ENCODE measurements around the gene ZC3H12A. TPM values are rescaled to one million over a fixed set of nuclear protein-coding genes. Genes with fewer than 3 reads are reported as not detected.

Gene ZC3H12A
- polyA plus RNA-seq, 3 donors = 5.2 to 155 (median 5.8) TPM

- H3K27ac Mint-ChIP-seq = peak overlapping the region; percentile 95 to 99 (median 98)
- H3K4me3 ChIP-seq (replicated peaks in 1 of 3; ENCODE audit: low read depth in 2 of 3, low read length in 3 of 3) = peak overlapping the region; percentile 79 to 98 (median 91)
- intact Hi-C loops (cut with micrococcal nuclease) = loop anchor here in 1 of 2 donors (10.0 kb wide), 1 partner anchor 1173 kb away; the partner anchor contains the start of gene SH3D21
- DNase-seq = peak; percentile 77 to 97 (median 88)
- no peak for TF ChIP-seq CTCF (IDR thresholded peaks at IDR 0.05)
- H3K9ac ChIP-seq (ENCODE audit: insufficient read depth, low read length, poor library complexity, severe bottlenecking) = peak overlapping the region; percentile 92
- no peaks in the 10 kb centered on the region for H3K27me3 ChIP-seq (ENCODE audit: control insufficient read depth in 2 of 2, insufficient read depth in 2 of 2, low read length in 2 of 2)
- peaks cover 40 to 42% of the 10 kb centered on the region in 2 donors for H3K36me3 Mint-ChIP-seq
- peaks cover 28 to 34% of the 10 kb centered on the region in 2 donors for H3K36me3 ChIP-seq (replicated peaks in 1 of 2; ENCODE audit: control insufficient read depth in 1 of 2, insufficient read depth in 2 of 2, low read length in 2 of 2)
- peaks cover 2 to 9% (median 4%) of the 10 kb centered on the region in 3 donors for H3K27me3 Mint-ChIP-seq (ENCODE audit: low read depth in 3 of 3)
- peaks cover 69% of the 10 kb centered on the region for H3K79me2 ChIP-seq (ENCODE audit: insufficient read depth, low read length)
- H3K4me2 ChIP-seq (replicated peaks; ENCODE audit: extremely low read depth, low read length, poor library complexity, severe bottlenecking) = peak overlapping the region; percentile 98
- peaks cover 78% of the 10 kb centered on the region for H3K4me1 Mint-ChIP-seq
- peaks cover 72 to 85% of the 10 kb centered on the region in 2 donors for H3K4me1 ChIP-seq (ENCODE audit: control insufficient read depth in 1 of 2, insufficient read depth in 2 of 2, low read length in 2 of 2)
- H3K4me3 Mint-ChIP-seq = peak overlapping the region; percentile 86 to 91
- no peaks in the 10 kb centered on the region for H3K9me3 Mint-ChIP-seq
- peak overlapping the region; percentile 96 to 99 for H3K27ac ChIP-seq (ENCODE audit: low read depth in 1 of 2, low read length in 2 of 2)
- 2% methylated on average over 5 of the region's 10 CpGs for WGBS (ENCODE audit: insufficient coverage)
- H3K9me3 ChIP-seq (replicated peaks in 1 of 2; ENCODE audit: control insufficient read depth in 1 of 2, insufficient read depth in 1 of 2, low read length in 2 of 2) = no peaks in the 10 kb centered on the region
- no peak overlapping the region for H2AFZ ChIP-seq (ENCODE audit: insufficient read depth, low read depth, low read length, poor library complexity, severe bottlenecking)
- peaks cover 75% of the 10 kb centered on the region for H4K20me1 ChIP-seq (ENCODE audit: insufficient read depth, low read length)
These were observed 3.0 kb downstream of the ZC3H12A start for GRCh38 chr1:37477198-37477931.

GRCh38 chr1:37477946-37478345 is 3.6 kb downstream of the ZC3H12A start:
- H3K27ac ChIP-seq (ENCODE audit: low read depth in 1 of 2, low read length in 2 of 2) = peak overlapping the region; percentile 96 to 99
- H3K9me3 ChIP-seq (replicated peaks in 1 of 2; ENCODE audit: control insufficient read depth in 1 of 2, insufficient read depth in 1 of 2, low read length in 2 of 2) = no peaks in the 10 kb centered on the region
- peaks cover 2 to 5% (median 3%) of the 10 kb centered on the region in 3 donors for H3K27me3 Mint-ChIP-seq (ENCODE audit: low read depth in 3 of 3)
- peak in 1 of 3 donors; percentile 25 for DNase-seq
- H3K4me1 Mint-ChIP-seq = peaks cover 72% of the 10 kb centered on the region
- H3K4me3 ChIP-seq (replicated peaks in 1 of 3; ENCODE audit: low read depth in 2 of 3, low read length in 3 of 3) = peak overlapping the region; percentile 79 to 98 (median 91)
- H3K9ac ChIP-seq (ENCODE audit: insufficient read depth, low read length, poor library complexity, severe bottlenecking) = peak overlapping the region; percentile 92
- H3K36me3 Mint-ChIP-seq = peaks cover 45 to 48% of the 10 kb centered on the region in 2 donors
- peaks cover 70 to 79% of the 10 kb centered on the region in 2 donors for H3K4me1 ChIP-seq (ENCODE audit: control insufficient read depth in 1 of 2, insufficient read depth in 2 of 2, low read length in 2 of 2)
- no peaks in the 10 kb centered on the region for H3K9me3 Mint-ChIP-seq
- intact Hi-C loops (cut with micrococcal nuclease) = loop anchor here in 1 of 2 donors (10.0 kb wide), 1 partner anchor 1173 kb away; the partner anchor contains the start of gene SH3D21
- H3K36me3 ChIP-seq (replicated peaks in 1 of 2; ENCODE audit: control insufficient read depth in 1 of 2, insufficient read depth in 2 of 2, low read length in 2 of 2) = peaks cover 34 to 39% of the 10 kb centered on the region in 2 donors
- peak overlapping the region; percentile 86 to 91 for H3K4me3 Mint-ChIP-seq
- peaks cover 81% of the 10 kb centered on the region for H4K20me1 ChIP-seq (ENCODE audit: insufficient read depth, low read length)
- peaks cover 69% of the 10 kb centered on the region for H3K79me2 ChIP-seq (ENCODE audit: insufficient read depth, low read length)
- H2AFZ ChIP-seq (ENCODE audit: insufficient read depth, low read depth, low read length, poor library complexity, severe bottlenecking) = no peak overlapping the region
- no peaks in the 10 kb centered on the region for H3K27me3 ChIP-seq (ENCODE audit: control insufficient read depth in 2 of 2, insufficient read depth in 2 of 2, low read length in 2 of 2)
- no peak for TF ChIP-seq CTCF (IDR thresholded peaks at IDR 0.05)
- H3K4me2 ChIP-seq (replicated peaks; ENCODE audit: extremely low read depth, low read length, poor library complexity, severe bottlenecking) = peak overlapping the region; percentile 98
- WGBS (ENCODE audit: insufficient coverage) = 90% methylated on average over 5 of the region's 5 CpGs
- peak overlapping the region; percentile 95 to 99 (median 98) for H3K27ac Mint-ChIP-seq

Measured in CD14-positive monocyte (primary cell).